Progenitor cell of endocrine pancreas (in vitro differentiated cells): ENCODE data around the gene OR7G1. TPM values are rescaled to one million over a fixed set of nuclear protein-coding genes. Genes with fewer than 3 reads are reported as not detected.

Source experiments
- DNase-seq: peaks from one replicate; pipeline ENCODE4 v3.0.0; 2021; ENCODE audit warnings: low spot score; ENCODE audit not compliant: unreplicated experiment
- H3K27ac Mint-ChIP-seq: 2 replicates; pipeline ENCODE4 v1.8.0; 2021; ENCODE audit warnings: mild to moderate bottlenecking, moderate library complexity, mixed read lengths
- H3K27me3 Mint-ChIP-seq: 2 replicates; pipeline ENCODE4 v1.8.0; 2021; ENCODE audit warnings: mixed read lengths
- H3K36me3 Mint-ChIP-seq: 2 replicates; pipeline ENCODE4 v1.8.0; 2022; ENCODE audit warnings: mixed read lengths; ENCODE audit not compliant: insufficient read depth
- H3K4me1 Mint-ChIP-seq: 2 replicates; pipeline ENCODE4 v1.8.0; 2021; ENCODE audit warnings: low read depth, mixed read lengths
- H3K4me3 Mint-ChIP-seq: 2 replicates; pipeline ENCODE4 v1.8.0; 2021; ENCODE audit warnings: low read depth, mild to moderate bottlenecking, moderate library complexity, mixed read lengths
- H3K9me3 Mint-ChIP-seq: 2 replicates; pipeline ENCODE4 v1.8.0; 2021; ENCODE audit warnings: low read depth, mixed read lengths
- CTCF ChIP-seq: fragments of 200-600 bp; sonication (generic); IDR thresholded peaks from one replicate; pipeline ENCODE4 v1.5.0; 2021; ENCODE audit warnings: antibody characterized with exemption, mild to moderate bottlenecking; ENCODE audit not compliant: unreplicated experiment
- total RNA-seq: library from RNA; stranded (reverse); gene quantifications from 2 replicates; pipeline ENCODE4 v1.2.1, GENCODE V29; 2021

Gene OR7G1
- total RNA-seq, 1 donor from 2014 or later: not detected

GRCh38 chr19:9155591-9155990 is 40.0 kb upstream of the OR7G1 start:
- no peaks in the 10 kb centered on the region for H3K27me3 Mint-ChIP-seq
- H3K4me3 Mint-ChIP-seq: no peak overlapping the region
- TF ChIP-seq CTCF: no peak
- H3K9me3 Mint-ChIP-seq: peaks cover 67% of the 10 kb centered on the region
- H3K27ac Mint-ChIP-seq: no peak overlapping the region
- peaks cover 95% of the 10 kb centered on the region for H3K36me3 Mint-ChIP-seq
- DNase-seq: no peak
- H3K4me1 Mint-ChIP-seq: no peaks in the 10 kb centered on the region

DNA sequence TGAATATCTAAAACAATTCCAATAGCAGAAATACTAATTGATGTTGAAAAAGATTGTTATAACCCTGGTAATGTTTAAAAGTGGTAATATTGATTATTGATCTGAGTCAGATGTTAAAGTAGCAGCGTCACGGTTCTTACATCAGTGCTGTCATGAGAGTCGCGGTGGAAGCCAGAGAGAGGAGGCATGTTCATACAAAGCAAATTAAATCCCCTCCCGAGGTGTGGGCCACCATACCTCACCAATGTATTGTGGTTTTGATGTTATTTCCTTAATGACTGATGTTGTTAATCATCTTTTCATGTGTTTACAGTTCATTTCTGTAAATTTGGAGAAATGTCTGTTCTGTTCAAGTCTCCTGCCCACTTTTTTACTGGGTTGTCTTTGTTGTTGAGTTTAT is 35.8 kb upstream of the OR7G1 start:
- Mint-ChIP-seq H3K27ac (no peak overlapping the region), H3K4me1 (no peaks in the 10 kb centered on the region), H3K27me3 (no peaks in the 10 kb centered on the region), H3K4me3 (no peak overlapping the region), H3K36me3 (peaks cover 92% of the 10 kb centered on the region), H3K9me3 (peaks cover 78% of the 10 kb centered on the region)
- DNase-seq: no peak
- TF ChIP-seq CTCF: no peak

- peaks cover 88% of the 10 kb centered on the region for H3K36me3 Mint-ChIP-seq
- no peak overlapping the region for H3K4me3 Mint-ChIP-seq
- peak overlapping the region; percentile 13 for H3K27ac Mint-ChIP-seq
- no peak for DNase-seq
- no peaks in the 10 kb centered on the region for H3K27me3 Mint-ChIP-seq
- H3K9me3 Mint-ChIP-seq: peaks cover 73% of the 10 kb centered on the region
- TF ChIP-seq CTCF: no peak
- H3K4me1 Mint-ChIP-seq: no peaks in the 10 kb centered on the region
These were observed 35.1 kb upstream of the OR7G1 start for GRCh38 chr19:9150650-9151049.

GRCh38 chr19:9149997-9150396 is 34.4 kb upstream of the OR7G1 start:
- no peaks in the 10 kb centered on the region for H3K4me1 Mint-ChIP-seq
- no peak for DNase-seq
- H3K4me3 Mint-ChIP-seq: no peak overlapping the region
- H3K36me3 Mint-ChIP-seq: peaks cover 88% of the 10 kb centered on the region
- H3K27me3 Mint-ChIP-seq: no peaks in the 10 kb centered on the region
- peaks cover 71% of the 10 kb centered on the region for H3K9me3 Mint-ChIP-seq
- H3K27ac Mint-ChIP-seq: no peak overlapping the region
- no peak for TF ChIP-seq CTCF

DNA sequence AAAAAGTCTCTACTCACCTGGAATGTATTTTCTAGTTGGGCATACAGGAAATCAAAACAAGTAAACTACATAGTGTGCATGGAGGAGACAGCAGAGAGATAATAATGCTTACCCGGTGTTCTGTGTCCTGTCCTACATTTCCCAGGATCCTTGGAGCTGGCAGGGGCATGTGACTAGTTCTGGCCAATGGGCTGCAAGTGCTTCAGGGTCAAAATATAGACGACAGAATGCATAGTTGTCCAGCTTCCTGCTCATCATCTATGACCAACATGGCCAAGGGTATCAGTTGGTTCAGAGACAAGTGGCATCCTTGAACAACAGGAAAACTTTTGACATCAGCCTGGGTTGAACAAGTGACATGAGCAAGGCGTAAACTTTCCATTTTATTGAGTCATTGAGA is 33.1 kb upstream of the OR7G1 start:
- no peak overlapping the region for H3K4me3 Mint-ChIP-seq
- H3K27ac Mint-ChIP-seq: no peak overlapping the region
- TF ChIP-seq CTCF: no peak
- no peaks in the 10 kb centered on the region for H3K27me3 Mint-ChIP-seq
- peaks cover 88% of the 10 kb centered on the region for H3K36me3 Mint-ChIP-seq
- DNase-seq: no peak
- H3K9me3 Mint-ChIP-seq: peaks cover 68% of the 10 kb centered on the region
- H3K4me1 Mint-ChIP-seq: no peaks in the 10 kb centered on the region
